Transverse colon (tissue), 4 donors: ENCODE results near the gene FOXI1. TPM values are rescaled to one million over a fixed set of nuclear protein-coding genes. Genes with fewer than 3 reads are reported as not detected.
"Not testable (repeated sequence)": the region's sequence is repeated elsewhere in the genome, so short reads cannot be mapped to it uniquely, and the experiment has no call there.

ENCODE experiments used
- DNase-seq: peaks from one replicate; pipeline ENCODE4 v3.0.0-alpha.2; 2019
- H3K27ac ChIP-seq, 4 donors: fragments of 200-600 bp; sonication (generic); 2 replicates each; pipeline ENCODE4 v1.5.1; 2016 to 2018; ENCODE audit warnings: inconsistent platforms in 4 of 4
- H3K27me3 ChIP-seq: fragments of 200-600 bp; sonication (generic); 2 replicates; pipeline ENCODE4 v1.5.1; 2017; ENCODE audit warnings: inconsistent platforms
- H3K36me3 ChIP-seq, 4 donors: fragments of 200-600 bp; sonication (generic); 2 replicates each; pipeline ENCODE4 v1.5.1; 2017 to 2019; ENCODE audit warnings: inconsistent platforms in 4 of 4
- H3K4me1 ChIP-seq, 4 donors: fragments of 200-600 bp; sonication (generic); 2 replicates each; pipeline ENCODE4 v1.5.1; 2017 to 2020; ENCODE audit warnings: inconsistent platforms in 4 of 4
- H3K4me3 ChIP-seq, 4 donors: fragments of 200-600 bp; sonication (generic); 1 replicate in 1 of 4; 2 replicates in 3 of 4; pipeline versions ENCODE4 v1.5.1 to v1.6.1; 2017 to 2019; ENCODE audit warnings: inconsistent platforms in 4 of 4
- H3K9me3 ChIP-seq, 2 donors: fragments of 200-600 bp; sonication (generic); 2 replicates each; pipeline ENCODE4 v1.5.1; 2017 to 2019; ENCODE audit warnings: inconsistent platforms in 2 of 2
- CTCF ChIP-seq, 5 experiments: fragments of 200-600 bp in 3 of 5; fragments of 450-650 bp in 2 of 5; sonication (generic) in 3 of 5; IDR thresholded peaks; 1 replicate in 2 of 5; 2 replicates in 3 of 5; pipeline ENCODE4 v1.5.1; 2016 to 2017; ENCODE audit warnings: antibody characterized with exemption in 5 of 5, inconsistent platforms in 3 of 5, mild to moderate bottlenecking in 2 of 5, moderate library complexity in 1 of 5
- EP300 ChIP-seq: sonication (generic); formaldehyde crosslinking; IDR thresholded peaks from one replicate; pipeline ENCODE4 v1.6.1; 2017; ENCODE audit warnings: antibody characterized with exemption, low read depth
- POLR2A ChIP-seq: fragments of 450-650 bp; IDR thresholded peaks from one replicate; pipeline ENCODE4 v1.6.1; 2016; ENCODE audit warnings: antibody characterized with exemption, mild to moderate bottlenecking, moderate library complexity
- POLR2AphosphoS5 ChIP-seq, 3 donors: sonication (generic); formaldehyde crosslinking; IDR thresholded peaks; one replicate each; pipeline ENCODE4 v1.6.1; 2016; ENCODE audit warnings: antibody characterized with exemption in 3 of 3
- WGBS, 2 donors: methylation state at CpG; one replicate each; pipeline ENCODE4 v1.1.5; 2018; ENCODE audit warnings: low coverage in 1 of 2; 5-methylcytosine and 5-hydroxymethylcytosine counted together
- in situ Hi-C, 4 donors: fragments of 200-750 bp; cut with MboI; loops; one replicate each; pipeline versions ENCODE4 v1.15.0 to v1.15.1; 2017; ENCODE audit warnings: low sequenced_read_pairs in 3 of 4, low pct_ligation_motif_present in 1 of 4, low pct_unique_long_range_greater_than_20kb in 1 of 4
- intact Hi-C: fragments of 100-400 bp; cut with DNase I; formaldehyde crosslinking; loops from one replicate; pipeline ENCODE4 v1.15.1; 2023; ENCODE audit warnings: low total_unique reads
- total RNA-seq, 4 donors: library from RNA; depleted of rRNA; stranded (reverse); fragments of >200 nt; gene quantifications; one replicate each; pipeline ENCODE4 v1.1.0, GENCODE V29; 2016

The FOXI1 gene
- total RNA-seq, 4 donors from 2014 or later = not detected

GRCh38 chr5:170138273-170138672 lies 32.6 kb downstream of the FOXI1 start:
- no peak for DNase-seq
- no peak overlapping the region for H3K4me3 ChIP-seq
- intact Hi-C loops = no loop called here
- H3K27ac ChIP-seq = no peak overlapping the region
- WGBS, 2 donors = 80 to 85% methylated on average over 1 to 4 of the region's 4 CpGs
- H3K27me3 ChIP-seq = no peaks in the 10 kb centered on the region
- in situ Hi-C loops = no loop called here
- no peaks in the 10 kb centered on the region for H3K36me3 ChIP-seq
- H3K4me1 ChIP-seq = no peaks in the 10 kb centered on the region
- no peaks in the 10 kb centered on the region for H3K9me3 ChIP-seq
- TF ChIP-seq EP300 = no peak
- TF ChIP-seq POLR2AphosphoS5 (IDR thresholded peaks at IDR 0.05) = no peak
- TF ChIP-seq CTCF (IDR thresholded peaks at IDR 0.05) = no peak
- TF ChIP-seq POLR2A = no peak

GRCh38 chr5:170139786-170140335 lies 34.2 kb downstream of the FOXI1 start:
- H3K36me3 ChIP-seq = no peaks in the 10 kb centered on the region
- DNase-seq = no peak
- TF ChIP-seq EP300 = no peak
- TF ChIP-seq POLR2A = no peak
- TF ChIP-seq POLR2AphosphoS5 (IDR thresholded peaks at IDR 0.05) = no peak
- TF ChIP-seq CTCF (IDR thresholded peaks at IDR 0.05) = no peak
- no peaks in the 10 kb centered on the region for H3K4me1 ChIP-seq
- in situ Hi-C loops (no loop called here), intact Hi-C loops (no loop called here)
- H3K9me3 ChIP-seq = no peaks in the 10 kb centered on the region
- H3K4me3 ChIP-seq = no peak overlapping the region
- H3K27me3 ChIP-seq = no peaks in the 10 kb centered on the region
- no peak overlapping the region for H3K27ac ChIP-seq
- WGBS, 2 donors = 74 to 80% methylated on average over 1 to 9 of the region's 9 CpGs

- intact Hi-C loops, H3K36me3 ChIP-seq, DNase-seq, H3K9me3 ChIP-seq, in situ Hi-C loops, H3K27ac ChIP-seq, H3K4me3 ChIP-seq, H3K4me1 ChIP-seq, H3K27me3 ChIP-seq: not testable (repeated sequence)
- 67 to 80% methylated on average over 2 to 7 of the region's 7 CpGs for WGBS, 2 donors
Measured at GRCh38 chr5:170141196-170141595, 35.5 kb downstream of the FOXI1 start.

- TF ChIP-seq CTCF (IDR thresholded peaks at IDR 0.05) = no peak
- no peak for TF ChIP-seq POLR2AphosphoS5 (IDR thresholded peaks at IDR 0.05)
- TF ChIP-seq POLR2A = no peak
- TF ChIP-seq EP300 = no peak
- intact Hi-C loops (no loop called here), in situ Hi-C loops (no loop called here)
- no peaks in the 10 kb centered on the region for H3K27me3 ChIP-seq
- no peaks in the 10 kb centered on the region for H3K4me1 ChIP-seq
- no peak overlapping the region for H3K4me3 ChIP-seq
- no peak for DNase-seq
- no peaks in the 10 kb centered on the region for H3K9me3 ChIP-seq
- no peaks in the 10 kb centered on the region for H3K36me3 ChIP-seq
- H3K27ac ChIP-seq = no peak overlapping the region
- 91% methylated on average over 14 of the region's 14 CpGs; no CpG with 5 or more reads in 1 of the 2 donors for WGBS, 2 donors
Measured at GRCh38 chr5:170141636-170142035, 35.9 kb downstream of the FOXI1 start.

- H3K9me3 ChIP-seq = no peaks in the 10 kb centered on the region
- H3K4me3 ChIP-seq = no peak overlapping the region
- WGBS, 2 donors = 93% methylated on average over 1 of the region's 1 CpG; no CpG with 5 or more reads in 1 of the 2 donors
- no peak for TF ChIP-seq CTCF (IDR thresholded peaks at IDR 0.05)
- TF ChIP-seq EP300 = no peak
- TF ChIP-seq POLR2A = no peak
- TF ChIP-seq POLR2AphosphoS5 (IDR thresholded peaks at IDR 0.05) = no peak
- H3K4me1 ChIP-seq = no peaks in the 10 kb centered on the region
- in situ Hi-C loops = no loop called here
- DNase-seq = no peak
- no peak overlapping the region for H3K27ac ChIP-seq
- intact Hi-C loops = no loop called here
- no peaks in the 10 kb centered on the region for H3K27me3 ChIP-seq
- H3K36me3 ChIP-seq = no peaks in the 10 kb centered on the region
Measured at GRCh38 chr5:170142196-170142595, 36.5 kb downstream of the FOXI1 start.
